Measurements from ENCODE around the gene MCRIP1.

GRCh38 chr17:81851423-81851822, 18.3 kb upstream of the MCRIP1 start:
- TF ChIP-seq NFRKB (IDR thresholded peaks at IDR 0.05) (no peak), LEF1 (IDR thresholded peaks at IDR 0.05; ENCODE audit: borderline replicate concordance) (no peak), BHLHE40 (IDR thresholded peaks at IDR 0.05; ENCODE audit: borderline replicate concordance) (no peak), SP1 (IDR thresholded peaks at IDR 0.05) (no peak), ZNF384 (IDR thresholded peaks at IDR 0.05) (no peak), TARDBP (IDR thresholded peaks at IDR 0.05) (no peak), PKNOX1 (IDR thresholded peaks at IDR 0.05) (no peak)
